C4-2B (cell line): ENCODE data around the gene SPACA6.

Experiments used
- H3K27ac ChIP-seq: fragments of 450-650 bp; 2 replicates; pipeline ENCODE4 v1.5.1; 2017
- CTCF ChIP-seq: fragments of 450-650 bp; conservative IDR thresholded peaks from 2 replicates; pipeline ENCODE4 v1.5.1; 2017; ENCODE audit warnings: mild to moderate bottlenecking
- ZFX ChIP-seq: fragments of 450-650 bp; IDR thresholded peaks from 2 replicates; pipeline ENCODE4 v1.6.1; 2017

Gene SPACA6

GRCh38 chr19:51754109-51754508, 61.0 kb downstream of the SPACA6 start:
- no peak overlapping the region for H3K27ac ChIP-seq
- no peak for TF ChIP-seq CTCF
- TF ChIP-seq ZFX = no peak

- no peak overlapping the region for H3K27ac ChIP-seq
- TF ChIP-seq CTCF (no peak), ZFX (no peak)
These were observed 61.6 kb downstream of the SPACA6 start for GRCh38 chr19:51754770-51755169.
